K562 (cell line): ENCODE measurements around the gene TNC.

Experiments used
- CTCF ChIP-seq, 3 experiments: IDR thresholded peaks in 2 of 3; conservative IDR thresholded peaks in 1 of 3; 2 replicates each; pipeline ENCODE4 v1.5.1; 2011 to 2012; ENCODE audit warnings: low read length in 3 of 3, mild to moderate bottlenecking in 3 of 3, control low read depth in 2 of 3, improper control_type of control experiment in 1 of 3, inconsistent platforms in 1 of 3, low read depth in 1 of 3, mixed read lengths in 1 of 3, moderate library complexity in 1 of 3; ENCODE audit not compliant: insufficient read depth in 2 of 3
- DNMT1 ChIP-seq: fragments of 450-650 bp; IDR thresholded peaks from 2 replicates; pipeline ENCODE4 v1.6.1; 2016; ENCODE audit warnings: antibody characterized with exemption, mild to moderate bottlenecking
- E2F4 ChIP-seq: sonication (generic); formaldehyde crosslinking; IDR thresholded peaks from 2 replicates; pipeline ENCODE4 v1.8.0; 2022; ENCODE audit warnings: mild to moderate bottlenecking, low read depth, missing genetic modification reagents
- EP300 ChIP-seq: IDR thresholded peaks from 2 replicates; pipeline ENCODE4 v1.6.1; 2012; ENCODE audit warnings: low read length, improper control_type of control experiment
- NFATC3 ChIP-seq: fragments of 450-650 bp; IDR thresholded peaks from 2 replicates; pipeline ENCODE4 v1.6.1; 2017; ENCODE audit warnings: mild to moderate bottlenecking
- SPI1 ChIP-seq: IDR thresholded peaks from 2 replicates; pipeline ENCODE4 v1.6.1; 2011; ENCODE audit warnings: low read depth, low read length, control low read depth, borderline replicate concordance
- ZNF274 ChIP-seq: IDR thresholded peaks from 2 replicates; pipeline ENCODE4 v1.6.1; 2011; ENCODE audit warnings: low read depth, mild to moderate bottlenecking, low read length, moderate library complexity, borderline replicate concordance

- no peak for TF ChIP-seq EP300
- no peak for TF ChIP-seq DNMT1
- no peak for TF ChIP-seq SPI1
- no peak for TF ChIP-seq CTCF (IDR thresholded peaks at IDR 0.05 in 2 of 3, conservative IDR thresholded peaks at IDR 0.05 in 1 of 3; ENCODE audit: insufficient read depth in 2 of 3, low read depth in 1 of 3, low read length in 3 of 3)
- no peak for TF ChIP-seq ZNF274
- no peak for TF ChIP-seq NFATC3
- TF ChIP-seq E2F4 (CRISPR knock-in tag): no peak
These were observed 47.3 kb upstream of the TNC start for GRCh38 chr9:115165233-115165632.
